Coronary artery (tissue), 2 donors: ENCODE results near the gene OR1M1.
"Not testable (repeated sequence)": the region's sequence is repeated elsewhere in the genome, so short reads cannot be mapped to it uniquely, and the experiment has no call there.

Experiments
- DNase-seq: peaks from one replicate; pipeline ENCODE4 v3.0.0-alpha.2; 2017; ENCODE audit warnings: low spot score
- H3K27ac ChIP-seq, 2 donors: fragments of 200-600 bp; sonication (generic); one replicate each; pipeline ENCODE4 v1.5.1; 2016 to 2019
- H3K4me3 ChIP-seq: fragments of 200-600 bp; sonication (generic); 2 replicates; pipeline ENCODE4 v1.5.1; 2016; ENCODE audit warnings: mild to moderate bottlenecking, moderate library complexity
- CTCF ChIP-seq: fragments of 200-600 bp; sonication (generic); IDR thresholded peaks from one replicate; pipeline ENCODE4 v1.5.1; 2019; ENCODE audit warnings: antibody characterized with exemption

Gene OR1M1

GRCh38 chr19:9046694-9047093 lies 40.2 kb upstream of the OR1M1 start:
- TF ChIP-seq CTCF: no peak
- no peak overlapping the region for H3K27ac ChIP-seq
- DNase-seq: no peak
- H3K4me3 ChIP-seq: no peak overlapping the region

- Histone ChIP-seq H3K27ac (no peak overlapping the region), H3K4me3 (no peak overlapping the region)
- DNase-seq: no peak
- no peak for TF ChIP-seq CTCF
These were observed 34.0 kb upstream of the OR1M1 start for GRCh38 chr19:9052894-9053293.

- not testable (repeated sequence) for H3K27ac ChIP-seq, H3K4me3 ChIP-seq, DNase-seq
These were observed 33.2 kb upstream of the OR1M1 start for GRCh38 chr19:9053674-9054073.

GRCh38 chr19:9054207-9054606 lies 32.7 kb upstream of the OR1M1 start:
- TF ChIP-seq CTCF: no peak
- Histone ChIP-seq H3K4me3 (no peak overlapping the region), H3K27ac (no peak overlapping the region)
- DNase-seq: no peak

- DNase-seq: no peak
- no peak overlapping the region for H3K4me3 ChIP-seq
- TF ChIP-seq CTCF: no peak
- H3K27ac ChIP-seq: no peak overlapping the region
These were observed 32.1 kb upstream of the OR1M1 start for GRCh38 chr19:9054765-9055164.

GRCh38 chr19:9056131-9056530 lies 30.7 kb upstream of the OR1M1 start:
- H3K4me3 ChIP-seq, DNase-seq, H3K27ac ChIP-seq: not testable (repeated sequence)

- no peak for TF ChIP-seq CTCF
- DNase-seq: no peak
- Histone ChIP-seq H3K4me3 (no peak overlapping the region), H3K27ac (no peak overlapping the region)
These were observed 29.2 kb upstream of the OR1M1 start for GRCh38 chr19:9057505-9058258.

- Histone ChIP-seq H3K27ac (no peak overlapping the region), H3K4me3 (no peak overlapping the region)
- no peak for TF ChIP-seq CTCF
- no peak for DNase-seq
These were observed 27.8 kb upstream of the OR1M1 start for GRCh38 chr19:9058905-9059667.
